ENCODE results near the gene PIERCE2.
"Not testable (repeated sequence)": the region's sequence is repeated elsewhere in the genome, so short reads cannot be mapped to it uniquely, and the experiment has no call there.

PIERCE2 gene

GRCh38 chr15:55422089-55422488, 13.8 kb downstream of the PIERCE2 start:
- no peak for DNase-seq (ENCODE audit: low read depth in 1 of 2, low spot score in 1 of 2)

- no peak for DNase-seq (ENCODE audit: low read depth in 1 of 2, low spot score in 1 of 2)
These were observed 26.9 kb downstream of the PIERCE2 start for GRCh38 chr15:55434989-55435825.

GRCh38 chr15:55443141-55443540, 34.8 kb downstream of the PIERCE2 start:
- not testable (repeated sequence) for DNase-seq (ENCODE audit: low read depth in 1 of 2, low spot score in 1 of 2)

- not testable (repeated sequence) for DNase-seq (ENCODE audit: low read depth in 1 of 2, low spot score in 1 of 2)
These were observed 37.6 kb downstream of the PIERCE2 start for GRCh38 chr15:55445936-55446335.

GRCh38 chr15:55446379-55447029, 38.2 kb downstream of the PIERCE2 start:
- not testable (repeated sequence) for DNase-seq (ENCODE audit: low read depth in 1 of 2, low spot score in 1 of 2)

- DNase-seq (ENCODE audit: low read depth in 1 of 2, low spot score in 1 of 2) = not testable (repeated sequence)
These were observed 38.7 kb downstream of the PIERCE2 start for GRCh38 chr15:55447030-55447394.

GRCh38 chr15:55457401-55458022, 49.2 kb downstream of the PIERCE2 start:
- no peak for DNase-seq (ENCODE audit: low read depth in 1 of 2, low spot score in 1 of 2)

- no peak for DNase-seq (ENCODE audit: low read depth in 1 of 2, low spot score in 1 of 2)
These were observed 53.2 kb downstream of the PIERCE2 start for GRCh38 chr15:55461447-55461846.

- no peak for DNase-seq (ENCODE audit: low read depth in 1 of 2, low spot score in 1 of 2)
These were observed 60.0 kb downstream of the PIERCE2 start for GRCh38 chr15:55468321-55468720.
